SK-N-SH (cell line): ENCODE data around the gene CPNE4. TPM values are rescaled to one million over a fixed set of nuclear protein-coding genes. Genes with fewer than 3 reads are reported as not detected.

Source experiments
- CTCF ChIA-PET: fragments of 300-600, 350-600 bp; formaldehyde crosslinking; extraction: SDS; loops from one replicate; lab custom pipeline; 2021; lab: Yijun Ruan, JAX
- POLR2A ChIA-PET: fragments of 350-600 bp; sonication (Branson Sonifier 250); formaldehyde crosslinking; extraction: SDS; loops from one replicate; lab custom pipeline; 2020; ENCODE audit warnings: antibody characterized with exemption, inconsistent platforms; lab: Yijun Ruan, JAX
- DNase-seq: peaks from one replicate; pipeline ENCODE4 v3.0.0; 2012
- H2AFZ ChIP-seq: fragments of 200-600 bp; sonication (generic); 2 replicates; pipeline ENCODE4 v1.8.1; 2016; ENCODE audit warnings: antibody characterized with exemption, mild to moderate bottlenecking, low read depth
- H3F3A ChIP-seq: fragments of 200-600 bp; sonication (generic); replicated peaks from 2 replicates; pipeline ENCODE3; 2016; ENCODE audit warnings: antibody characterized with exemption, mild to moderate bottlenecking; ENCODE audit not compliant: insufficient read depth
- H3K27ac ChIP-seq, 2 experiments: fragments of 200-500 bp in 1 of 2; fragments of 200-600 bp in 1 of 2; sonication (Bioruptor generic) in 1 of 2; sonication (generic), shearing (Covaris generic) in 1 of 2; 2 replicates each; pipeline versions ENCODE4 v1.5.1 to v1.6.1; 2014 to 2016; ENCODE audit warnings: low read depth in 2 of 2, inconsistent platforms in 1 of 2, low read length in 1 of 2, mild to moderate bottlenecking in 1 of 2, mixed read lengths in 1 of 2
- H3K27me3 ChIP-seq: fragments of 200-600 bp; sonication (generic), shearing (Covaris generic); 2 replicates; pipeline ENCODE4 v1.6.1; 2016; ENCODE audit warnings: mixed run types; ENCODE audit not compliant: insufficient read depth
- H3K36me3 ChIP-seq, 2 experiments: fragments of 200-500 bp in 1 of 2; fragments of 200-600 bp in 1 of 2; sonication (Bioruptor generic) in 1 of 2; sonication (generic) in 1 of 2; replicated peaks in 1 of 2; 2 replicates each; pipeline versions ENCODE3 to v1.5.1; 2014 to 2016; ENCODE audit warnings: low read length in 1 of 2, mild to moderate bottlenecking in 1 of 2; ENCODE audit not compliant: insufficient read depth in 2 of 2, control insufficient read depth in 1 of 2
- H3K4me1 ChIP-seq, 2 experiments: fragments of 200-500 bp in 1 of 2; fragments of 200-600 bp in 1 of 2; sonication (Bioruptor generic) in 1 of 2; sonication (generic), shearing (Covaris generic) in 1 of 2; 2 replicates each; pipeline versions ENCODE4 v1.5.1 to v1.6.1; 2014 to 2016; ENCODE audit warnings: low read depth in 1 of 2, low read length in 1 of 2, mixed run types in 1 of 2; ENCODE audit not compliant: insufficient read depth in 2 of 2, control insufficient read depth in 1 of 2
- H3K4me2 ChIP-seq: fragments of 200-600 bp; sonication (generic), shearing (Covaris generic); 2 replicates; pipeline ENCODE4 v1.6.1; 2017; ENCODE audit warnings: mixed run types
- H3K4me3 ChIP-seq, 2 experiments: fragments of 200-500 bp in 1 of 2; fragments of 200-600 bp in 1 of 2; sonication (Bioruptor generic) in 1 of 2; sonication (generic), shearing (Covaris generic) in 1 of 2; 2 replicates each; pipeline versions ENCODE4 v1.5.1 to v1.8.1; 2014 to 2016; ENCODE audit warnings: low read depth in 2 of 2, inconsistent platforms in 1 of 2, low read length in 1 of 2, mild to moderate bottlenecking in 1 of 2, mixed read lengths in 1 of 2, moderate library complexity in 1 of 2
- H3K79me2 ChIP-seq: fragments of 200-600 bp; sonication (generic); 2 replicates; pipeline ENCODE4 v1.8.1; 2017; ENCODE audit warnings: mild to moderate bottlenecking; ENCODE audit not compliant: insufficient read depth
- H3K9ac ChIP-seq: fragments of 200-600 bp; sonication (generic); 2 replicates; pipeline ENCODE4 v1.6.1; 2017; ENCODE audit warnings: mixed run types
- H3K9me2 ChIP-seq: fragments of 200-600 bp; sonication (generic); 2 replicates; pipeline ENCODE4 v1.6.1; 2017; ENCODE audit warnings: mixed run types
- H3K9me3 ChIP-seq: fragments of 200-600 bp; sonication (generic); 2 replicates; pipeline ENCODE4 v1.6.1; 2017; ENCODE audit warnings: mixed run types, mild to moderate bottlenecking, moderate library complexity
- H4K20me1 ChIP-seq: fragments of 200-600 bp; sonication (generic); 2 replicates; pipeline ENCODE4 v1.6.1; 2017; ENCODE audit warnings: mild to moderate bottlenecking, mixed run types; ENCODE audit not compliant: insufficient read depth
- ELF1 ChIP-seq: IDR thresholded peaks from 2 replicates; pipeline ENCODE4 v1.4.0; 2012
- EP300 ChIP-seq, 2 experiments: IDR thresholded peaks; 2 replicates each; pipeline versions ENCODE4 v1.4.0 to v1.6.1; 2012; ENCODE audit warnings: borderline replicate concordance in 1 of 2, low read depth in 1 of 2, low read length in 1 of 2
- EZH2phosphoT487 ChIP-seq: fragments of 200-600 bp; sonication (generic); IDR thresholded peaks from 2 replicates; pipeline ENCODE4 v1.6.1; 2017; ENCODE audit warnings: low read depth, mixed run types, mild to moderate bottlenecking, antibody characterized with exemption, moderate library complexity, borderline replicate concordance
- FOSL2 ChIP-seq: IDR thresholded peaks from 2 replicates; pipeline ENCODE4 v1.4.0; 2012; ENCODE audit warnings: low read depth, mild to moderate bottlenecking, moderate library complexity, borderline replicate concordance
- FOXJ3 ChIP-seq: sonication (generic); formaldehyde crosslinking; IDR thresholded peaks from 2 replicates; pipeline ENCODE4 v1.5.1; 2020; ENCODE audit warnings: mild to moderate bottlenecking, missing genetic modification reagents
- GABPA ChIP-seq: IDR thresholded peaks from 2 replicates; pipeline ENCODE4 v1.4.0; 2012; ENCODE audit warnings: low read depth, mild to moderate bottlenecking
- JUND ChIP-seq: IDR thresholded peaks from 2 replicates; pipeline ENCODE4 v1.4.0; 2012
- MAX ChIP-seq: IDR thresholded peaks from 2 replicates; pipeline ENCODE4 v1.4.0; 2012; ENCODE audit warnings: low read depth
- MXI1 ChIP-seq: IDR thresholded peaks from 2 replicates; pipeline ENCODE4 v1.6.1; 2012; ENCODE audit warnings: mild to moderate bottlenecking, low read depth, low read length, improper control_type of control experiment
- RAD21 ChIP-seq: IDR thresholded peaks from 2 replicates; pipeline ENCODE4 v1.6.1; 2012; ENCODE audit warnings: mild to moderate bottlenecking, low read length
- RCOR1 ChIP-seq: fragments of 150-350 bp; IDR thresholded peaks from 2 replicates; pipeline ENCODE4 v1.6.1; 2017; ENCODE audit warnings: antibody characterized with exemption, low read length
- SIN3A ChIP-seq: IDR thresholded peaks from 2 replicates; pipeline ENCODE4 v1.6.1; 2012; ENCODE audit warnings: low read depth, mild to moderate bottlenecking, low read length, moderate library complexity, borderline replicate concordance
- TCF12 ChIP-seq: IDR thresholded peaks from 2 replicates; pipeline ENCODE4 v1.4.0; 2012
- YY1 ChIP-seq: IDR thresholded peaks from 2 replicates; pipeline ENCODE4 v1.4.0; 2012; ENCODE audit warnings: low read depth, mild to moderate bottlenecking
- WGBS: methylation state at CpG from one replicate; pipeline ENCODE4 v1.1.6; 2017; ENCODE audit warnings: low lambda C conversion rate; 5-methylcytosine and 5-hydroxymethylcytosine counted together
- polyA plus RNA-seq, 3 experiments: library from polyadenylated mRNA; depleted of rRNA; stranded (reverse); fragments of >200 nt; gene quantifications; 2 replicates each; pipeline ENCODE4 v1.2.3, GENCODE V29; 2012
- TF ChIP-seq, protein P1 (sequence below): fragments of 200-600 bp; sonication (generic); IDR thresholded peaks from 2 replicates; pipeline ENCODE4 v1.6.1; 2017; ENCODE audit warnings: antibody characterized with exemption, mild to moderate bottlenecking, moderate library complexity

Gene CPNE4
- polyA plus RNA-seq, 1 of the 3 experiments (the other 2 are of a cell fraction): not detected

DNA sequence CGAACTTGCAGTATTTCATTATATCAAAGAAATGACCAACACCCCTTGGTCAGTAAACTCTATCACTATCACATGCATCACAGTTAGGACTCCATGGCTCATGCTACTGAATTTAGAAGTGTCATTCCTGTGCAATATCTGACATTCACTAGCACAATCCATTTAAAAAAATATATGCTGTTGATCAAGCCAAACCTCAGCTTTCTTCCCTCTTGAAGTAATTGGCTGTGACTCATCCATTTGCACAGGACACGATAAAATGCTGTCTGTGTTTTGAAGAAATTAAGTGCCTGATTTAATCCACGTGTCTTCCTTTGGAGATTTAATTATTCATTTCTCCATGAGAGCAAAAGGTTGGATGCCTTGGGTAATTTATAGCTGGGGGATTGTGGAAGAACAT lies 38.9 kb downstream of the CPNE4 start:
- DNase-seq: no peak
- Histone ChIP-seq H3K9me3 (no peaks in the 10 kb centered on the region), H3F3A (no peaks in the 10 kb centered on the region), H3K36me3 (no peaks in the 10 kb centered on the region), H3K79me2 (no peaks in the 10 kb centered on the region), H3K4me1 (no peaks in the 10 kb centered on the region), H4K20me1 (no peaks in the 10 kb centered on the region), H3K27ac (no peak overlapping the region), H3K27me3 (no peaks in the 10 kb centered on the region), H3K9ac (no peak overlapping the region), H3K4me3 (no peak overlapping the region), H2AFZ (no peak overlapping the region), H3K9me2 (no peaks in the 10 kb centered on the region), H3K4me2 (no peak overlapping the region)
- 21% methylated on average over 3 of the region's 3 CpGs for WGBS
- ChIA-PET CTCF (interaction anchor here (1.5 kb wide), 1 partner anchor 201 kb away, joined by 3 read pairs; no protein-coding TSS in a partner anchor), POLR2A (no interaction called here)
- TF ChIP-seq, protein P1, sequence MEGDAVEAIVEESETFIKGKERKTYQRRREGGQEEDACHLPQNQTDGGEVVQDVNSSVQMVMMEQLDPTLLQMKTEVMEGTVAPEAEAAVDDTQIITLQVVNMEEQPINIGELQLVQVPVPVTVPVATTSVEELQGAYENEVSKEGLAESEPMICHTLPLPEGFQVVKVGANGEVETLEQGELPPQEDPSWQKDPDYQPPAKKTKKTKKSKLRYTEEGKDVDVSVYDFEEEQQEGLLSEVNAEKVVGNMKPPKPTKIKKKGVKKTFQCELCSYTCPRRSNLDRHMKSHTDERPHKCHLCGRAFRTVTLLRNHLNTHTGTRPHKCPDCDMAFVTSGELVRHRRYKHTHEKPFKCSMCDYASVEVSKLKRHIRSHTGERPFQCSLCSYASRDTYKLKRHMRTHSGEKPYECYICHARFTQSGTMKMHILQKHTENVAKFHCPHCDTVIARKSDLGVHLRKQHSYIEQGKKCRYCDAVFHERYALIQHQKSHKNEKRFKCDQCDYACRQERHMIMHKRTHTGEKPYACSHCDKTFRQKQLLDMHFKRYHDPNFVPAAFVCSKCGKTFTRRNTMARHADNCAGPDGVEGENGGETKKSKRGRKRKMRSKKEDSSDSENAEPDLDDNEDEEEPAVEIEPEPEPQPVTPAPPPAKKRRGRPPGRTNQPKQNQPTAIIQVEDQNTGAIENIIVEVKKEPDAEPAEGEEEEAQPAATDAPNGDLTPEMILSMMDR: no peak
- TF ChIP-seq TCF12 (no peak), EZH2phosphoT487 (no peak), RCOR1 (no peak), FOXJ3 (CRISPR knock-in tag) (no peak), JUND (no peak), EP300 (IDR thresholded peaks at IDR 0.05; ENCODE audit: borderline replicate concordance in 1 of 2, low read depth in 1 of 2, low read length in 1 of 2) (no peak), YY1 (no peak), GABPA (no peak), RAD21 (no peak), ELF1 (no peak), SIN3A (no peak), MAX (no peak), FOSL2 (no peak)

DNA sequence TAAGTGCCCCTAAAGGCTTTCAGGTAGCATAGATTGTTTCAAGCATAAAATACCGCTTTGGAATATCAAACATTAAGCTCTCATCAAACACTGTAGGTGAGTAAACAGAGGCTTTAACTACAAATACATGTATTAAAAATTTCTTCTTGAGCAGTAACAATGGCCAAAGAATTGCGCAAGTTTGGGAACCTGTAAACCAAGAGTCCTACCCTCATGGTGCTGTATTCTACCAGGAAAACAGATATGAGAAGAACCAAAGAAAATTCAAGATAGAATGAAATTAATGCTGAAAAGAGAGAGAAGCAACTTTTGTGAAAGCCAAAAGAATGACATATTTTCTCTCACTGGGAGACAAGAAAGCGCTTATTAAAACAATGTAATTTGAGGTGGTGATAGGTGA lies 45.5 kb downstream of the CPNE4 start:
- Histone ChIP-seq H2AFZ (no peak overlapping the region), H3K9me2 (no peaks in the 10 kb centered on the region), H3F3A (no peaks in the 10 kb centered on the region), H3K4me1 (no peaks in the 10 kb centered on the region), H3K9me3 (no peaks in the 10 kb centered on the region), H3K27me3 (no peaks in the 10 kb centered on the region), H3K79me2 (no peaks in the 10 kb centered on the region), H3K4me3 (no peak overlapping the region), H3K4me2 (no peak overlapping the region), H3K9ac (no peak overlapping the region), H3K27ac (no peak overlapping the region), H4K20me1 (no peaks in the 10 kb centered on the region), H3K36me3 (no peaks in the 10 kb centered on the region)
- ChIA-PET CTCF (interaction anchor here (0.9 to 1.7 kb wide), 2 partner anchors 19 to 48 kb away, joined by 4 read pairs; no protein-coding TSS in a partner anchor), POLR2A (no interaction called here)
- WGBS: 48% methylated on average over 3 of the region's 3 CpGs
- DNase-seq: no peak
- no peak for TF ChIP-seq SIN3A
- TF ChIP-seq MXI1: no peak
- TF ChIP-seq, protein P1: no peak
- TF ChIP-seq, all 33 proteins: peak for 0
